ENCODE results near the gene CRY1. TPM values are rescaled to one million over a fixed set of nuclear protein-coding genes. Genes with fewer than 3 reads are reported as not detected.

The CRY1 gene
- total RNA-seq, 1 experiment from 2014 or later, result 20.0 TPM

DNA sequence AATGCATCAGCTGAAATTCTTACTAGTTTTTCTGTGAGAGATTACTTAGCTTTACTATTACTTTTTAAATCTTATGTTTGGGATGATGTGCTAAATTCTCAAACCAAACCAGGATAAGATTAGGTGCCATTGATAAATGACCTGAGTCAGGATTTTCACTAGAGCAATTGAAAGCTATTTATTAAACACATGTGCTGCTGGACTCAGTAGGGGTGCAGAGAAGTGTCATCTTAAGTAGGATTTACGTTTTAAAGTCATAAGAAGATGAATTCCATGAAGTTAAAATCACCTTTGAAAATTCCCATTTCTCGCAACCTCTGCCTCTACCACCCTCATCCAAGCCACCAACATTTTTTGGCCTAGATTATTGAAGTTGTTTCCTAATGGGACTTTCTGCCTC is 128.8 kb downstream of the CRY1 start:
- DNase-seq (ENCODE audit: low read depth), result no peak

DNA sequence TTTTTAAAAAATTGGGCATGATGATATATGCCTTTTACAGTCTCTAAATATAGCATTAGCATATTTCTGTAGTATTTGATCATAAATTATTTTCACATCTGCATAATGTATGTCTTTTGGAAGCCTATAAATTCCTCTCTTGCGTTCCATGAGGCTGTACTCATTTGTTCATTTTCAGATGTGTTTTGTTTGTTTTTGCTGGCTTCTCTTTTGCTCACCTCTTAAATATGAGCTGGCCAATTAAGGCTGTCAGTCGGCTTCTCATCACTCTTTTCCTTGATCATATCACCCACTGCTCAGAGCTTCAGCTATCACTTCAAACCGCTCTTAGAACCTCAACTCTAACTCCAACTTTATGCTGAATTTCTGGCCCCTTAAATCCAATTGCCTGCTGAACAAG is 131.1 kb downstream of the CRY1 start:
- no peak for DNase-seq (ENCODE audit: low read depth)

DNA sequence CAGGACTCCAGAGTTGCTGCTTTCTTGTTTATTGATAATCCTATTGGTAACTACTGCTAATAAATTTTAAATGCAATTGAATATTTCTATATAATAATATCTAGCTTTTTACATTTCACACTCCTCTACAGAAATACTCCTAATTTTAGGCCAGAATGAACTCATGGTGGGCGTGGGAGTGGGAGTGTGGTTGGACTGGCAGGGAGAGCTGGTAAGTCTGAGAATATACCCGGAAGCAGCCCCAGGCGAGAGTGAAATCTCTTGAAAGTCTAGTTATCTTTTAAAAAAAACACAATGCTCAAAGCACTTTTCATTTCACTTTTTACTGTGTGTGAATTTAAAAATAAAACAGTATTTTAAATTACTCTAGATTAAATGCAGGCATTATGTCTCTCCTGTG is 132.9 kb downstream of the CRY1 start:
- DNase-seq (ENCODE audit: low read depth), result no peak

DNA sequence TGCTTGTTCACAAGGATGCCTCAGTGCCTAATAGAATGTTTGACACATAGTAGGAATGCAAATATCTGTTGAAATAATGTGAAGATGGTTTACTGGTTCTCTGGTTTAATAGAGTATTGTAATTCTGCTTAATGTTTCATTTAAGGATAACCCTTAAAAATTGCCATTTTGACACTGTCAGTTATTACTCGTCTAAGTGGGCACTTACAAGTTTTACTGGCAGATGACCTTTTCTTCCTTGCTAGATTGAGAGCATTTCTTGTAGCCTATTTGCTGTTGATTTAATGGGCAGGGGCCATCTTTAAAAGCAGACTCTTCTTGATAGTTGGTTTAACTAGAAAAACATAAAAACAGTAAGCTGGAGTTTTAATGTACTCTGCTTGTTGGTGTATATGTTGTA is 135.8 kb downstream of the CRY1 start:
- DNase-seq (ENCODE audit: low read depth), result no peak

DNA sequence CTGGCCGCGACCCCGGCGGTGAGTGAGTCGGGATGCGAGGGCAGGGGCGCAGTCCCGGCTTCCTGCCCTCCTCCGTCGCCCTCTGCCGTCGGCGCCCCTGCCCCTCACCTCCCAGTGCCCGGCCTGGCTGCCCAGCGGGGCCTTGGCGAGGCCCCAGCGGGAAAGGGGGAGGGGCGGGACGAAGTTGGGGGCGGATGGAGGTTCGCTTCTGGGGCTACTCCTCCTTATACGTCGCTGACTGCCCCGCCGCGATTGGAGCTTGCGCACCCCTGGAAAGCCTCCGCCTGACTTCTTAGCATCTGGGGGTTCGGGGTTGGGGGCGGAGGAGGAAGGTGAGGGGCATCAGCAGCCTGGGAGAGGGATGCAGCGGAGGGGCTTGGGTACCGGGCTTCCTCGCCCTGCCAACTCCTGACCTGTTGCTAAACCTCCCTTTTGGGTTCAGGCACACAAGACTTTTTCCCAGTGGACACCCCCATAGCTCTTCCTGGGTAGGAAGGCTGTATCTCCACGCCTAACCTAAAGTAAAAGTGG is 137.2 kb downstream of the CRY1 start:
- peak; percentile 74 for DNase-seq (ENCODE audit: low read depth)

DNA sequence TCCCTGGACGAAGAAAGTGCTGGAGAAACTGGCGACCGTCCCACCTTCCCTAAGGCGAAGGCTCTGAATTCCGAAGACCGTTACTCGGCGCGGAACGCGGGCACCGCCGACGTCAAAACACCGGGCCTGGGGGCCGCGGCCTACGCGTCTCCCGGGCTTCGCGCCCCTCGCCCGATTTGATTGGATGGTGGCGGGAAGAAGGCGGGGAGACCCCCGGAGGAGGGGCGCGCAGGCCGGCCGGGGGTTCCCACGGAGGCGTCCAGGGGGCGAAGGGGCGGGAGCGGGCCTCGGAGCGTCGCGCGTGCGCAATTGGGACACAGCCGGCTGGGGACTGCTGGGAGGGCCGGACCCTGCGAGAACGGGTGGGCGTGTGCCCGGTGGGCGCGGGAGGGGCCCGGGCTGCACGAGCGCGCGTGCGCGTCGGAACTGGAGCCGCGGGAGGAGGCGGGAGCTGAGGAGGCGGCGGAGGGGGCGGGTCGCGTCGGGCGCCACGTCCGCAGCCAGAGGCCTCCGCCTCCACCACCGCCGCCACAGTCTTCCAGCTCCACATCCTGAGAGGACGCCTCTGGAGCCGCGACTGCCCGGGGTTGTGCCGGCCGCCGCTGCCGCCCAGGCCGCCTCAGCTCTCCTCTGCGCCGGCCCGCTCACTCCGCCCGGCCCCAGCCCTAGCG is 137.8 kb downstream of the CRY1 start, which contains the start of gene TMEM263:
Gene TMEM263 (plus strand): TSS at position 531 of the 671 bp plus-strand sequence. CDS start 11,210 bp downstream, outside the sequence.
- peak; percentile 95 for DNase-seq (ENCODE audit: low read depth)

DNA sequence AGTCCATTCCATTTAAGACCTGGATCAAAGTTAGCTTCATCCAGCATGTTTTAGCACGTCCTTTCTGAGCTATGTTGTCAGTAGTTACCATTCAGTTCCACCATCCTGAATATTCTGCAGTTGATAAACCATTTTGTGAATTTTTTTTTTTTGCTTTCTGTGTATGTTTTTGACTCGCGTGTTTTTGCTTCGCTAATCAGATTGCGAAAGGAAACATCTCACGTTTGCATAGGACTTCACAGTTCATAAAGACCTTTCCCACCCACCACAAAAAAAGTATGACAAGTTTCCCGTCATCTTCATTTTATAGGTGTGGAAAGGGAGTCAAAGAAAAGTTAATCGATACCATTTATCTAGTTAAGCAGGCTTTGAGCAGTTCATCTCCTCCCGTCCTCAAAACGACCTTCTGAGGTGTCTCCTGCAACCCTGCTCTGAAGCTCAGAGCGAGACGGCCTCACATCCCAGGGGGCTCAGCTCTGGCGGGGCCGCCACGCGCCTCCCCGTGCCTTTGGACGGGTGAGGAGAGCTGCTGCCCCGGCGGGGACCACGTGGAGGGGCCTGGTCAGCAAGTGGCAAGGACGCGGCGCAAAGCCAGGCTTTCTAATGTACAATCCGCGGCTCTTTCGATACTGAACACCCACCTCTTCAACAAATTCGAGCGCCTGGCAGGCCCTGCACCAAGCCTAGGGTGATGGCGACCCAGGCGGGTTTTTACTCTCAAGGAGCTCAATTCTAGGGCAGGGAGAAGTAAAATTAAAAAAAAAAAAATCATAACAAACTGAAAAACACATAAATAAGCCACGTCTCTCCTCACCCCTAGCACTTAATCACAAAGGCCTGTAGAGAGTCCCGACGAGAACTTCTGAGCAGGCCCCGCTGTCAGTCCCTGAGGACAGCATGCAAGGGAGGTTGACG is 138.6 kb downstream of the CRY1 start:
- peak; percentile 28 for DNase-seq (ENCODE audit: low read depth)

DNA sequence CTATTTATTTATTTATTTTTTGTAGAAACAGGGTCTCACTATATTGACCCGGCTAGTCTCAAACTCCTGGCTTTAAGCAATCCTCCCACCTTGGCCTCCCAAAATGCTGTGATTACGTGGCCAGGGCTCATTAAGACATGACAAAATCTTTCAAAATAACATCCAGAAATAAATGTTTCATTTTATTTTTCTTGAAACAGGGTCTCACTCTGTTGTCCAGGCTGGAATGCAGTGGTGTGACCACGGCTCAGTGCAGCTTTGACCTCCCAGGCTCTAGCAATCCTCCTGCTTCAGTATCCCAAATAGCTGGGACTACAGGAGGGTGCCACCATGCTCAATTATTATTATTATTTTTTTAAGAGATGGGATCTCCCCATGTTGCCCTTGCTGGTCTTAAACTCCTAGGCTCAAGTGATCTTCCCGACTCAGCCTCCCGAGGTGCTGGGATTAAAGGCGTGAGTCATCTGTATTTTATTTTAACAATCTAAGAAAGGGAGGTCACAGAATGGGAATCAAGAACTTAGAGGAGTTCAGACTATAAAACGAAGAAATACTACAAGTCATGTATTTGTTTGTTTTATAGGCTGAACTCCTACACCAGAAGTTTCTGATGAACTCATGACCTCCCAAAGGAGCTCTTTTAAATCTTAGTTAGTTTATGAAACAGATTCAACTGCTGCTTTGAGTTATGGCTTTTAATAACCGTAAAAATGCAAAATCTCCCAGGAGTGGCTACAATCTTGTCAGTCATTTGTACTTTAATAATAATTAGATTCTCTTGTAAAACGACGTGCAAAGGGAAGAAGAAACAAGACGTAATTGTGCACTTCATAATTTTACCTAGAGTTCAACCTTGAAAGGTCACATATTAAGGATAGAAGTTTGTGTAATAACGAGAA is 139.7 kb downstream of the CRY1 start:
- DNase-seq (ENCODE audit: low read depth), result peak; percentile 61

DNA sequence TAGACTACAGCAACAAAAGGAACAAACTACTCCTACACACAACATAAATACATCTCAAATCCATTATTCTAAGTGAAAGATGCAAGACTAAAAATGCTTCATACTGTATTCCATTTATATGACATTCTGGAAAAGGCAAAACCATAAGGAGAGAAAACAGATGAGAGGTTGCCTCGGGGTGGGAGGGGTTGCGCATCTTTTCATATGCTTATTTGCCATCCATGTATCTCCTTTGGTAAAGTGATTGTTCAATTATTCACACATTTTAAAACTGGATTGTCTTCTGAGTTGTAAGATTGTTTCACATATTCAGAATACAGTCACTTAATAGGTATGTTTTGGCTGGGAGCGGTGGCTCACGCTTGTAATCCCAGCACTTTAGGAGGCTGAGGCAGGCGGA is 142.8 kb downstream of the CRY1 start:
- DNase-seq (ENCODE audit: low read depth), result no peak

DNA sequence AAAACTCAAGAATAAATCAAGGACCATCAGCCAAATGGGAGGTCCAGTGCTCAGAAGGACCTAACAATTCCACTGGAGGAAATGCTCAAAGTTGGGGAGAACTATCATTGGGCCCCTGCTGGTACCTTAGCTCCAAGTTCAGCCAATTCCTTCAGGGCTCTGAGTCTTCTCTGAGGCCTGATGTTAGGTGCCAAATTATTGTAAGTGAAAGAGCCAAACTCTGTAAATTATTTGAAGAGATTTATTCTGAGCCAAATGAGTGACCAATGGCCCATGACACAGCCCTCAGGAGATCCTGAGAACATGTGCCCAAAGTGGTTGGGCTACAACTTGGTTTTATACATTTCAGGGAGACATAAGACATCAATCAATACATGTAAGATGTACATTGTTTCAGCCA is 145.9 kb downstream of the CRY1 start:
- DNase-seq (ENCODE audit: low read depth), result no peak

DNA sequence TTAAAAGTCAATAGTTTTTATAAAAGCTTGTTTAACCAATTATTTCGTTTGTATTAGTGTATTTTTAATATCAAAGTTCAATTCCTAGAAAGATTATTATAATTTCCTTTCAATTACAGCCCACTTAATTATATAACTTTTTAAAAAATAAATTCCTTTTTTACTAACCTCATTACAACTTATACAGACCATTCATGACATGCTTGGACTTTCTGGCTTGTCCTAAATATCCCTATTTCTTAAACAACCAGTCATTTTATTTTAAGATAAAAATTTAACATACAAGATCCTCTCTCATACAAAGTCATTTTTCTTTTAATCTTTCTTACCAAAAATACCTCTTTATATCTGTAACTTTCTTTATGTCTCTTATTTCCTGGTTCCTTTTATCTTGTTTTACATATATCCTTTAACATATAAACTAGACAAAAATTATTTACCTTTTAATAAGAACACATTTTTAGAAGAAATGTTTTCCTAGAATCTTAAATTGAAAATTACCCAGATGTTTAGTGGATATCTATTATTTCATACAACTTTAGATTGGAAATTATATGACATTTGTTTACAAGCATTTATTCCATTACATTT is 148.0 kb downstream of the CRY1 start:
- peak; percentile 26 for DNase-seq (ENCODE audit: low read depth)

DNA sequence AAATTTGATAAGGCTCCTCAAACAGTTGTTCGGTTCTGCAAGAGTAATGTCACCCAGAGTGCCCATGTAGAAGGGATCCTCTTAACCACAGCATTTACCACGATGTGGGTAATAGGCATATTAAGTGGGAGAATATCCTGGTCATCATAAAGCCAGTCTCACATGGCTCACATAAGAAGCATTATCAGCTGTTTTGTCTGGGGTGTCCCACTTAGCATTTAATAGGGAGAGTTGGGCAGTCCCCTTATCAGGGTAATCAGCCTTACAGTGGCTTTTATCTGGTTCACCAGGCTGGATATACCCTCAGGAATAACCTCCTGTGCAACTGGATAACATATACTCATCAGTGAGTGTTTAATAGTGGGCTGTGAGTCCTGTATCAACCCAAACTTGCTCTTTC is 150.6 kb downstream of the CRY1 start:
- no peak for DNase-seq (ENCODE audit: low read depth)

DNA sequence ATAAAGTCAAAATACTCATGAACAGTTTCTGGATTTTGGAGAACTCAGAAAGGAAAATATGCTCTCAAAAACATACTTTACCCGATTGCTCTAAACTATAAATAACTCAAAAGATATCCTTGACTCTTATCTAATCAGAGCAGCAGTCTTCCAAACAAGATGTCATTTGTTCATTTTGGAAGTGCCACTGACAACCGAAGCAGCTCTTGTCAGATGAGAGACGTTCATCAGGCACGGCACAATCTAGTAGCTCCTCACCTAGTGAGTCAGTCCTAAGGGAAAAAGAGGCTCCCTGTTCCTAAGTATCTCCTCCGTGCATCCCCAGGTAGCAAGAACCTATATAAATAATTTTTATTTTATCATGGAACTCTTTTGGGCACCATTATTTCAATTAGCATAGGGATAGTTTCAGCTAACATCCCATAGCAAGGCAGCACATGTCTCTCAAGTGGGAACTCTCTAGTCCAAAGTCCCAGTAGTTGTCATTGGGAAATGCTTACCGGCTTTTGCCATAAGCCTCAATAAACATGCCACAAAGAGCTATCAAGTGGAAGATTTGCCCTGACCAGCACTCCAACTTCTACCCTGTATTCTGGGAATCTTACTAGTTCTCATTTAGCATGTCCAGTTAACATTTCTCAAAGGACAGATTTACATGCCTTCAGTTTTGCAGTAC is 151.7 kb downstream of the CRY1 start:
- no peak for DNase-seq (ENCODE audit: low read depth)

Other genes starting within 250 kb of the CRY1 start
- gene TMEM263, start 137.6 kb downstream of the CRY1 start, total RNA-seq (2014; rRNA removed), result 70.2 and 83.0 TPM in 2 replicates
- gene MTERF2, start 106.4 kb downstream of the CRY1 start, total RNA-seq (2014; rRNA removed), result 8.6 and 12.6 TPM in 2 replicates

All from LHCN-M2 (cell line).